Stimulated activated naive B cell treated with anti-CD40 and anti-IgM and Interleukin-4, amounts not matched to agents 10 μg/mL and 1 μg/mL and 100 μg/mL, for 72 hours (primary cell): ENCODE results near the gene SPATA31C2.
"Not testable (repeated sequence)": the region's sequence is repeated elsewhere in the genome, so short reads cannot be mapped to it uniquely, and the experiment has no call there.

Experiments
- ATAC-seq, 2 donors: fragments of 150-1000 bp; cut with Tn5 transposase; replicated peaks; 2 replicates each; pipeline ENCODE4 v1.10.0; 2021; ENCODE audit warnings: moderate library complexity in 1 of 2
- DNase-seq: peaks from one replicate; pipeline ENCODE4 v3.0.0; 2021
- H3K27ac Mint-ChIP-seq: one replicate; pipeline ENCODE4 v1.8.0; 2022; ENCODE audit warnings: mild to moderate bottlenecking, mixed read lengths
- H3K27me3 Mint-ChIP-seq, 2 donors: one replicate each; pipeline ENCODE4 v1.8.0; 2022; ENCODE audit warnings: mixed read lengths in 2 of 2
- H3K36me3 Mint-ChIP-seq, 2 donors: one replicate each; pipeline ENCODE4 v1.8.0; 2022; ENCODE audit warnings: mixed read lengths in 2 of 2, mild to moderate bottlenecking in 1 of 2
- H3K4me1 Mint-ChIP-seq, 2 donors: one replicate each; pipeline ENCODE4 v1.8.0; 2022; ENCODE audit warnings: mixed read lengths in 2 of 2, mild to moderate bottlenecking in 1 of 2
- H3K4me3 Mint-ChIP-seq, 2 donors: one replicate each; pipeline ENCODE4 v1.8.0; 2022; ENCODE audit warnings: mild to moderate bottlenecking in 2 of 2, mixed read lengths in 2 of 2, moderate library complexity in 1 of 2
- H3K9me3 Mint-ChIP-seq, 2 donors: one replicate each; pipeline ENCODE4 v1.8.0; 2022; ENCODE audit warnings: mixed read lengths in 2 of 2, mild to moderate bottlenecking in 1 of 2

SPATA31C2 gene

GRCh38 chr9:88138375-88138774, at the start of gene SPATA31C2:
Gene SPATA31C2 (minus strand): TSS chr9:88138475. CDS start chr9:88138446, 29 bp downstream.
- H3K4me1 Mint-ChIP-seq, H3K36me3 Mint-ChIP-seq, H3K9me3 Mint-ChIP-seq, DNase-seq, ATAC-seq, H3K27ac Mint-ChIP-seq, H3K27me3 Mint-ChIP-seq, H3K4me3 Mint-ChIP-seq: not testable (repeated sequence)

DNA sequence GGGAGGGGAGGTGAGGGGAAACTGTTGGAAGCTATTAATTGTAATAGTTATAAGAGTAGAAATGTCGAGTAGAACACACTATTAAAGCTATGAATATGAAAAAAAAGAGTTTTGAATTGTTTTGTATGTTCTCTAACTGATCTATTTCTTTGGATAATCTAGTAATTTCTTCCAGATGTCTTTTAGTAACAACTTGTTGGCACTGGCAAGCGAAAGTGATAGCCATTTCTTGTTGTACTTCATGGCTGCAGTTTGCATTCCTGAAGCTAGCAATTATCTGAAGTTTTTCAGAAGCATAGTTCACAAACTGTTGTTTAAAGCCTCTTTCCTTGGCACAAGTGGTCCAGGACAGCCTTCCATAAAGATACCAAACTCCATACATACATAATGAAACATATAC, 49.4 kb upstream of the SPATA31C2 start:
- no peak for ATAC-seq
- Mint-ChIP-seq H3K27me3 (peaks cover 6 to 10% of the 10 kb centered on the region in 2 donors), H3K9me3 (peaks cover 7 to 8% of the 10 kb centered on the region in 2 donors), H3K36me3 (no peaks in the 10 kb centered on the region), H3K4me3 (no peak overlapping the region), H3K4me1 (no peaks in the 10 kb centered on the region), H3K27ac (no peak overlapping the region)
- DNase-seq = no peak

- Mint-ChIP-seq H3K4me3 (no peak overlapping the region), H3K4me1 (no peaks in the 10 kb centered on the region), H3K36me3 (no peaks in the 10 kb centered on the region), H3K27me3 (peaks cover 6 to 8% of the 10 kb centered on the region in 2 donors), H3K9me3 (peaks cover 7 to 8% of the 10 kb centered on the region in 2 donors), H3K27ac (no peak overlapping the region)
- no peak for DNase-seq
- ATAC-seq = no peak
Observed at GRCh38 chr9:88186495-88187110, 48.3 kb upstream of the SPATA31C2 start.

DNA sequence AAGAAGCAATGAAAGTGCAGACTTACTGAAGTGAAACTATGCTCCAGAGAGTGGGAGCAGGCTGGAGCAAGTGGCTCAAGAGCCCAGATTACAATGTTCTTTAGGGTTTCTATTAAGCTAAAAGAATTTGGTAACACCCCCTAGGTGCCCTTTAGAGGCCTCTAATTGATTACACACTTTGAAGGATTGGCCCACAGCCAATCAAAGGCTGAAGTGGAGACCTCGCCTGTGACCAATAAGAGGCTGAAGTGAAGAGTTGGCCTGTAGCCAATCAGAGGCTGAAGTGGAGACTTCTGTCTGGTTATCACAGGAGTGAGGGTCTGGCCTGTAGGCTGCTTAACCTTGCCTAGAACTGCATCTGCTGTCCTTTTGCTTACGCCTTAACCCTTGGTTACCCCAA, 46.7 kb upstream of the SPATA31C2 start:
- Mint-ChIP-seq H3K27me3 (peaks cover 14 to 19% of the 10 kb centered on the region in 2 donors), H3K4me1 (no peaks in the 10 kb centered on the region), H3K9me3 (peaks cover 2 to 4% of the 10 kb centered on the region in 2 donors), H3K4me3 (no peak overlapping the region), H3K27ac (no peak overlapping the region), H3K36me3 (no peaks in the 10 kb centered on the region)
- DNase-seq (no peak), ATAC-seq (no peak)

DNA sequence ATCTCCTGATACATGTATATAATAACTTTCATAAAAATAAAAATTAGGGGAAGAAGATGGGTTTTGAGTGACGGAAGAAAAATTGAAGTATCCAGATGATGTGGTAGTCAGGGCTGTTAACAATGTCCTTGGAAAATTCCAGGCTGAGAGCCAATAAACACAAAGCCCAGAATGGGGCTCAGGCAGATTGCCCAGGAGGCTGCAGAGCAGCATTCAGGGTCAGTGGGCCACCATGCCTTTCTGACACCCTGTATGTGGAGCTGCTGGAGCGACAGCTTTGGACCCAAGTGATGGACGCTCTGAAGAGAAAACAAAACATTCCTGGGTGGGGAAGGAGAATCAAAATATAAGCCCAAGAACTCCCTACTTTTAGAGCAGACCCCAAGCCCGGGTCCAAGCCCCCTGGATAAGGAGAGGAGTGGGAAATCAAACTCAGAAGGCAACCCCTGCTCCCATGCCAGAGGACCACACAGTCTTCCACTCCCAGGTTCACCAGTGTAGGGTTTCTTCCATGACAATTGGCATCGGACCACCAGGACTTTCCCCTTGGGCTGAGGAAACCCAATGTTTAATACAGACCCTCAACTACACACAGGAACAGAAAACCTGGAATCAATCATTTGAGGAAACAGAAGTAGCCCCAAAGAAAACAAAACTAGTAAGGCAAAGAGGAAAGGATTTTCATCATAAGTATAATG, 45.7 kb upstream of the SPATA31C2 start:
- Mint-ChIP-seq H3K4me1 (no peaks in the 10 kb centered on the region), H3K9me3 (peaks cover 0 to 2% of the 10 kb centered on the region in 2 donors), H3K4me3 (no peak overlapping the region), H3K27me3 (peaks cover 16 to 25% of the 10 kb centered on the region in 2 donors), H3K27ac (no peak overlapping the region), H3K36me3 (no peaks in the 10 kb centered on the region)
- DNase-seq = no peak
- ATAC-seq = no peak

GRCh38 chr9:88182501-88182900, 44.2 kb upstream of the SPATA31C2 start:
- H3K36me3 Mint-ChIP-seq = no peaks in the 10 kb centered on the region
- no peak overlapping the region for H3K4me3 Mint-ChIP-seq
- H3K9me3 Mint-ChIP-seq = peaks cover under 1 to 1% of the 10 kb centered on the region in 2 donors
- peaks cover 21 to 33% of the 10 kb centered on the region in 2 donors for H3K27me3 Mint-ChIP-seq
- ATAC-seq (no peak), DNase-seq (no peak)
- peaks cover 0 to 2% of the 10 kb centered on the region in 2 donors for H3K4me1 Mint-ChIP-seq
- no peak overlapping the region for H3K27ac Mint-ChIP-seq

- ATAC-seq (no peak), DNase-seq (no peak)
- peaks cover 26 to 39% of the 10 kb centered on the region in 2 donors for H3K27me3 Mint-ChIP-seq
- no peak overlapping the region for H3K27ac Mint-ChIP-seq
- H3K9me3 Mint-ChIP-seq = peaks cover 3 to 5% of the 10 kb centered on the region in 2 donors
- H3K4me1 Mint-ChIP-seq = peaks cover 0 to 2% of the 10 kb centered on the region in 2 donors
- H3K36me3 Mint-ChIP-seq = no peaks in the 10 kb centered on the region
- no peak overlapping the region for H3K4me3 Mint-ChIP-seq
Observed at GRCh38 chr9:88180081-88180765, 41.9 kb upstream of the SPATA31C2 start.

DNA sequence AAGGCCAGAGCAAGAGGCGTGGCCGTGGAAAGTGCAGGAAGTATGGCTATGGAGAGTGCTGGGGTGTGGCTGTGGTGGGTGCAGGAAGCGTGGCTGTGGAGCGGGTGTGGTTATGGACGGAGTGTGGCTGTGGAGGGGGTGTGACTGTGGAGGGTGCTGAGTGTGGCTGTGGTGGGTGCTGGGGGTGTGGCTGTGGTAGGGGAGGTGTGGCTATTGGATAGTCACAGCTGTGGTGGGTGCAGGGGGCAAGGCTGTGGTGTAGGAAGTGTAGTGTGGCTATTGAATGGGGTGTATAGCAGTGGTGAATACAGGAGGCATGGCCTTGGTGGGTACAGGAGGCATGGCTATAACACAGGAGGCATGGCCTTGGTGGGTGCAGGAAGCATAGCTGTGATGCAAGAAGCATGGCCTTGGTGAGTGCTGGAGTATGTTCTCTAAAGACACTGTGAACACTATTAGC, 40.8 kb upstream of the SPATA31C2 start:
- no peak overlapping the region for H3K27ac Mint-ChIP-seq
- no peak for ATAC-seq

DNA sequence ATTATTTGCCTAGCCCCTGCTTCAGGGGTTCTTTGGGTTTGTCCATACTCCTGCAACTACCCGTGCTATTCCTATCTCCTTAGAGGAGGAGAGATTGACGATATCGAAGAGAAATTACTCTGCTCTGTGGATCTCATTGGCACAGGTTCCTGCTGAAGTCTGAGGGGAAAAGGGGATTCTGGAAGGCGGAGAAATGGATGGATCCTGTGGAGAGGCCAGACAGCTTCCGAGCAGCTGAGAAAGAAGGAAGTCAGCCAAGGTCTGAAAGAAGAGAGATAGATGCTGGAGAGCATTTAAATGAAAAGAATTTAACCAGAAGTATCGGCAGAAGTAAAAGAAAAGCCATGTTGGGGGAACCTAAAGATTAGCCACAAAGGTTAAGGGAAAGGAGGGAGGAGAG, 40.4 kb upstream of the SPATA31C2 start:
- H3K36me3 Mint-ChIP-seq = no peaks in the 10 kb centered on the region
- peaks cover 3 to 5% of the 10 kb centered on the region in 2 donors for H3K9me3 Mint-ChIP-seq
- peaks cover 0 to 2% of the 10 kb centered on the region in 2 donors for H3K4me1 Mint-ChIP-seq
- no peak overlapping the region for H3K27ac Mint-ChIP-seq
- peaks cover 26 to 39% of the 10 kb centered on the region in 2 donors for H3K27me3 Mint-ChIP-seq
- ATAC-seq = no peak
- H3K4me3 Mint-ChIP-seq = no peak overlapping the region
- no peak for DNase-seq

More for the DNA sequence above, 40.8 kb upstream of the SPATA31C2 start:
- Mint-ChIP-seq H3K4me1 (peaks cover 0 to 2% of the 10 kb centered on the region in 2 donors), H3K36me3 (no peaks in the 10 kb centered on the region), H3K27me3 (peaks cover 26 to 39% of the 10 kb centered on the region in 2 donors), H3K9me3 (peaks cover 3 to 5% of the 10 kb centered on the region in 2 donors), H3K4me3 (peak overlapping the region in 1 of 2 donors; percentile 6)
- DNase-seq = no peak

- Mint-ChIP-seq H3K27me3 (peaks cover 22 to 39% of the 10 kb centered on the region in 2 donors), H3K9me3 (peaks cover 3 to 5% of the 10 kb centered on the region in 2 donors), H3K4me3 (no peak overlapping the region), H3K4me1 (peaks cover 0 to 2% of the 10 kb centered on the region in 2 donors), H3K27ac (no peak overlapping the region), H3K36me3 (no peaks in the 10 kb centered on the region)
- DNase-seq = no peak
- no peak for ATAC-seq
Observed at GRCh38 chr9:88177371-88177770, 39.1 kb upstream of the SPATA31C2 start.

GRCh38 chr9:88174324-88174723, 36.0 kb upstream of the SPATA31C2 start:
- Mint-ChIP-seq H3K27ac (no peak overlapping the region), H3K9me3 (peaks cover 2 to 5% of the 10 kb centered on the region in 2 donors), H3K4me1 (peaks cover 0 to 2% of the 10 kb centered on the region in 2 donors), H3K4me3 (no peak overlapping the region), H3K27me3 (peaks cover 14 to 24% of the 10 kb centered on the region in 2 donors), H3K36me3 (no peaks in the 10 kb centered on the region)
- ATAC-seq (no peak), DNase-seq (no peak)

DNA sequence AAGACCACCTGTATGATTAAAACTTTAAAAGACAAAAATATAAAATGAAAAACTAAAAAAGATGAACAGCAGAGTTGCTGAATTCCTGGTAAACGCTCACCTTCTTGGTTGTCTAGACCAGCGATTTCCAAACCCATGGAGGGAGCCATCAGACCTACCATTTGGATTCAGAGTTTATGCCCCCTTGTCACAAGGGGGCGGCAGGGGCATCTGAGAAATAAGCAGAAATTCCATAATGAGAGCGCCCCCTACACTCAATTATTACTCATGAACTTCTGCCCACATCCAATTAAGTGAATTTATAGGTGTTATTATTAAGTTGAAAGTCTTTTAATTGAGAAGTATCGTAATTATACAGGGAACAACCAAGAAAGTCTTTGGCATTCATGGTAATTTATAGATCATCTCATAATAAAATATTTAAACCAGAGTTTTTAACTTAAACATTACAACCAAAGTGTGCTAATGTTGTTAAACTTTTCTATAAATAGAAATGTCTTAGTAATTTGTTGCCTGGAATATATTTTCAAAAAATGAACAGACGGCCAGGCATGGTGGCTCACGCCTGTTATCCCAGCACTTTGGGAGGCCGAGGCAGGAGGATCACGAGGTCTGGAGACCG, 35.2 kb upstream of the SPATA31C2 start:
- Mint-ChIP-seq H3K4me3 (no peak overlapping the region), H3K4me1 (no peaks in the 10 kb centered on the region), H3K36me3 (no peaks in the 10 kb centered on the region), H3K27me3 (peaks cover 6 to 15% of the 10 kb centered on the region in 2 donors), H3K27ac (no peak overlapping the region), H3K9me3 (peaks cover 2 to 5% of the 10 kb centered on the region in 2 donors)
- DNase-seq (peak; percentile 16), ATAC-seq (peak; percentile 60 to 65)

DNA sequence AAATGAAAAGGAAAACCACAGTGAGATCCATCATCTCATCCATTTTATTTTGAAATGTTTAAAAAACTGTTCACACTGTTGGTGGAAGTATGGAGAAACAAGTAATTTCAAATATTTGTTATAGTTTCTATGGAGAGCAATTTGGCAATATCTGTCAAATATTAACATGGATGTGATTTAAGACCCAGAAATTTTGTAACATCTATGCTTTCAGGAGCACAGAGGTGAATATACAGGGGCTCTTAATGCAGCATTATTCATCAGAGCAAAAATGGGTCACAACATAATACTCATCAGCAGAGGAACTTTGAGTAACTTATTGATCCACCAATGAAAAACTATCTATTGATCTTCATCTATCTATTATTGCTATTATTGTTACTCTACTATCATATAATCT, 31.4 kb upstream of the SPATA31C2 start:
- Mint-ChIP-seq H3K9me3 (no peaks in the 10 kb centered on the region), H3K27ac (no peak overlapping the region), H3K27me3 (peaks cover 9 to 17% of the 10 kb centered on the region in 2 donors), H3K4me3 (no peak overlapping the region), H3K4me1 (no peaks in the 10 kb centered on the region), H3K36me3 (no peaks in the 10 kb centered on the region)
- no peak for DNase-seq
- no peak for ATAC-seq

DNA sequence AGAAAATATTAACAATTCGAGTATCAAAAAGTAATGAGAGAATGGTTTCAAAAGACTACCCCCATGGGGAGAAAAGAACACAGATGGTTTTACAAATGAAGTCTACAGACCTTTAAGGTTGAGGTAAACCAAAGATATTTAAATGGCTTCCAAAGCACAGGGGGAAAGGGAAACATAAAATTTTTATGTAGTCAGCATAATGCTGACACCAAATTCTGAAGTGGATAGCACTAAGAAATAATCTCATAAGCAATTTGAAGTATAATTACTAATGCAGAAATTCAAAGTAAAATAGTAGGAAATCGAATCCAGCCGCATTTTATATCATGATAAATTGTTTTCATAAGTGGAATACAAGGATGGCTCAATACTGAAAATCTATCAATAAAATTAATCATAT, 30.3 kb upstream of the SPATA31C2 start:
- Mint-ChIP-seq H3K4me3 (no peak overlapping the region), H3K27me3 (peaks cover 15 to 17% of the 10 kb centered on the region in 2 donors), H3K36me3 (no peaks in the 10 kb centered on the region), H3K4me1 (no peaks in the 10 kb centered on the region), H3K27ac (no peak overlapping the region), H3K9me3 (peaks cover 1 to 2% of the 10 kb centered on the region in 2 donors)
- ATAC-seq = no peak
- DNase-seq = no peak
